Activated naive CD4-positive, alpha-beta T cell treated with Interleukin-2 at 50 U/mL for 16 hours (primary cell): ENCODE results near the gene NRARP.
"Not testable (repeated sequence)": the region's sequence is repeated elsewhere in the genome, so short reads cannot be mapped to it uniquely, and the experiment has no call there.

Experiments
- DNase-seq: peaks from one replicate; pipeline ENCODE4 v3.0.0-alpha.2; 2020

Gene NRARP

GRCh38 chr9:137302118-137302448 lies at the start of gene NRARP:
Gene NRARP, minus strand, starts transcription at chr9:137302271. Its CDS starts 343 bp downstream, at chr9:137301928.
- DNase-seq = peak; percentile 90

- DNase-seq = no peak
Measured at GRCh38 chr9:137350696-137351584, 48.9 kb upstream of the NRARP start.

- no peak for DNase-seq
Measured at GRCh38 chr9:137349471-137350033, 47.5 kb upstream of the NRARP start.

- DNase-seq = no peak
Measured at GRCh38 chr9:137348769-137349470, 46.8 kb upstream of the NRARP start.

- no peak for DNase-seq
Measured at GRCh38 chr9:137347928-137348327, 45.9 kb upstream of the NRARP start.

GRCh38 chr9:137342482-137342881 lies 40.4 kb upstream of the NRARP start:
- DNase-seq = no peak

GRCh38 chr9:137341227-137341626 lies 39.2 kb upstream of the NRARP start:
- no peak for DNase-seq

GRCh38 chr9:137339908-137340462 lies 37.9 kb upstream of the NRARP start:
- not testable (repeated sequence) for DNase-seq

- DNase-seq = no peak
Measured at GRCh38 chr9:137339045-137339907, 37.2 kb upstream of the NRARP start.

GRCh38 chr9:137336735-137337134 lies 34.7 kb upstream of the NRARP start:
- no peak for DNase-seq

- no peak for DNase-seq
Measured at GRCh38 chr9:137333016-137333671, 31.1 kb upstream of the NRARP start.

GRCh38 chr9:137331929-137332328 lies 29.9 kb upstream of the NRARP start:
- DNase-seq = no peak

- DNase-seq = no peak
Measured at GRCh38 chr9:137330689-137331088, 28.6 kb upstream of the NRARP start.

- DNase-seq = not testable (repeated sequence)
Measured at GRCh38 chr9:137329590-137329989, 27.5 kb upstream of the NRARP start.

GRCh38 chr9:137327641-137328550 lies 25.8 kb upstream of the NRARP start:
- DNase-seq = not testable (repeated sequence)

- DNase-seq = no peak
Measured at GRCh38 chr9:137326445-137327065, 24.5 kb upstream of the NRARP start.

- DNase-seq = no peak
Measured at GRCh38 chr9:137325799-137326198, 23.7 kb upstream of the NRARP start.

GRCh38 chr9:137325124-137325523 lies 23.1 kb upstream of the NRARP start:
- no peak for DNase-seq

- DNase-seq = no peak
Measured at GRCh38 chr9:137323531-137324331, 21.7 kb upstream of the NRARP start.
